Panc1 (cell line): ENCODE results near the gene BRF1. TPM values are rescaled to one million over a fixed set of nuclear protein-coding genes. Genes with fewer than 3 reads are reported as not detected.

Experiments
- ATAC-seq: fragments of 200-7000 bp; cut with Tn5 transposase; 2 replicates; pipeline ENCODE4 v1.9.1; 2020; ENCODE audit warnings: mild to moderate bottlenecking, moderate library complexity
- BruUV-seq: library from RNA; stranded (reverse); fragments of 400-500 nt; replicated peaks from 2 replicates; lab custom pipeline; 2021; lab: Mats Ljungman, UMichigan
- CTCF ChIA-PET: fragments of 300-600 bp; sonication (Branson Sonifier 250); formaldehyde crosslinking; loops from one replicate; lab custom pipeline; 2022; ENCODE audit warnings: antibody characterized with exemption; lab: Charles Lee
- POLR2A ChIA-PET: fragments of 300-600 bp; sonication (Branson Sonifier 250); formaldehyde crosslinking; loops from one replicate; lab custom pipeline; 2022; ENCODE audit warnings: antibody characterized with exemption; lab: Charles Lee
- DNase-seq: peaks from one replicate; pipeline ENCODE4 v3.0.0-alpha.2; 2010; ENCODE audit warnings: low read depth, low spot score
- H3K27ac ChIP-seq: 2 replicates; pipeline ENCODE4 v1.5.1; 2011; ENCODE audit warnings: mild to moderate bottlenecking, low read length, inconsistent platforms
- H3K27me3 ChIP-seq: fragments of 200-500 bp; sonication (Bioruptor generic); 2 replicates; pipeline ENCODE4 v1.6.0; 2014; ENCODE audit warnings: low read length, inconsistent platforms; ENCODE audit not compliant: control insufficient read depth, insufficient read depth
- H3K36me3 ChIP-seq: fragments of 200-500 bp; sonication (Bioruptor generic); 2 replicates; pipeline ENCODE4 v1.5.1; 2014; ENCODE audit warnings: inconsistent platforms, mild to moderate bottlenecking, low read length, moderate library complexity; ENCODE audit not compliant: control insufficient read depth, insufficient read depth
- H3K4me1 ChIP-seq: 2 replicates; pipeline ENCODE4 v1.5.1; 2011; ENCODE audit warnings: inconsistent platforms, mild to moderate bottlenecking, low read length, moderate library complexity; ENCODE audit not compliant: control insufficient read depth, insufficient read depth
- H3K4me3 ChIP-seq, 2 experiments: 2 replicates each; pipeline ENCODE4 v1.5.1; 2011 to 2012; ENCODE audit warnings: low read depth in 2 of 2, low read length in 2 of 2, mild to moderate bottlenecking in 2 of 2, inconsistent platforms in 1 of 2, moderate library complexity in 1 of 2
- H3K9me3 ChIP-seq: fragments of 200-500 bp; sonication (Bioruptor generic); 2 replicates; pipeline ENCODE4 v1.5.1; 2014; ENCODE audit warnings: low read depth, mild to moderate bottlenecking, inconsistent platforms, low read length, moderate library complexity; ENCODE audit not compliant: control insufficient read depth, insufficient read depth
- POLR2AphosphoS5 ChIP-seq: IDR thresholded peaks from 2 replicates; pipeline ENCODE4 v1.6.1; 2012; ENCODE audit warnings: mild to moderate bottlenecking, low read depth, low read length, moderate library complexity
- SIN3A ChIP-seq: IDR thresholded peaks from 2 replicates; pipeline ENCODE4 v1.6.1; 2012; ENCODE audit warnings: low read depth, mild to moderate bottlenecking, low read length, moderate library complexity, borderline replicate concordance; ENCODE audit not compliant: insufficient read depth
- TCF7L2 ChIP-seq: IDR thresholded peaks from 2 replicates; pipeline ENCODE4 v1.6.1; 2011; ENCODE audit warnings: mild to moderate bottlenecking, low read depth, low read length, inconsistent platforms
- in situ Hi-C: cut with HindIII; loops from 2 replicates; pipeline ENCODE4 v1.10.0; 2016; ENCODE audit warnings: low sequenced_read_pairs, low pct_unique_long_range_greater_than_20kb
- intact Hi-C: fragments of 100-400 bp; cut with micrococcal nuclease; formaldehyde crosslinking; loops from one replicate; pipeline ENCODE4 v1.10.0; 2022; ENCODE audit not compliant: unreplicated experiment
- total RNA-seq: library from RNA; stranded (reverse); gene quantifications from one replicate; pipeline ENCODE4 v1.2.1, GENCODE V29; 2021; ENCODE audit not compliant: unreplicated experiment
- TF ChIP-seq, protein P1 (sequence below): fragments of 450-650 bp; IDR thresholded peaks from 2 replicates; pipeline ENCODE4 v1.5.1; 2017; ENCODE audit warnings: mild to moderate bottlenecking
- TF ChIP-seq, protein P2 (sequence below), 2 experiments: IDR thresholded peaks; 2 replicates each; pipeline ENCODE4 v1.6.1; 2011 to 2012; ENCODE audit warnings: low read depth in 2 of 2, control low read depth in 1 of 2, low read length in 1 of 2, mild to moderate bottlenecking in 1 of 2, moderate library complexity in 1 of 2; ENCODE audit not compliant: insufficient read depth in 1 of 2

The BRF1 gene
- total RNA-seq, 1 experiment from 2014 or later = 25.0 TPM

GRCh38 chr14:105283899-105284298 is 16.9 kb downstream of the BRF1 start:
- TF ChIP-seq POLR2AphosphoS5 (no peak), SIN3A (no peak), TCF7L2 (no peak)
- TF ChIP-seq, protein P1, sequence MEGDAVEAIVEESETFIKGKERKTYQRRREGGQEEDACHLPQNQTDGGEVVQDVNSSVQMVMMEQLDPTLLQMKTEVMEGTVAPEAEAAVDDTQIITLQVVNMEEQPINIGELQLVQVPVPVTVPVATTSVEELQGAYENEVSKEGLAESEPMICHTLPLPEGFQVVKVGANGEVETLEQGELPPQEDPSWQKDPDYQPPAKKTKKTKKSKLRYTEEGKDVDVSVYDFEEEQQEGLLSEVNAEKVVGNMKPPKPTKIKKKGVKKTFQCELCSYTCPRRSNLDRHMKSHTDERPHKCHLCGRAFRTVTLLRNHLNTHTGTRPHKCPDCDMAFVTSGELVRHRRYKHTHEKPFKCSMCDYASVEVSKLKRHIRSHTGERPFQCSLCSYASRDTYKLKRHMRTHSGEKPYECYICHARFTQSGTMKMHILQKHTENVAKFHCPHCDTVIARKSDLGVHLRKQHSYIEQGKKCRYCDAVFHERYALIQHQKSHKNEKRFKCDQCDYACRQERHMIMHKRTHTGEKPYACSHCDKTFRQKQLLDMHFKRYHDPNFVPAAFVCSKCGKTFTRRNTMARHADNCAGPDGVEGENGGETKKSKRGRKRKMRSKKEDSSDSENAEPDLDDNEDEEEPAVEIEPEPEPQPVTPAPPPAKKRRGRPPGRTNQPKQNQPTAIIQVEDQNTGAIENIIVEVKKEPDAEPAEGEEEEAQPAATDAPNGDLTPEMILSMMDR = no peak
- TF ChIP-seq, protein P2, sequence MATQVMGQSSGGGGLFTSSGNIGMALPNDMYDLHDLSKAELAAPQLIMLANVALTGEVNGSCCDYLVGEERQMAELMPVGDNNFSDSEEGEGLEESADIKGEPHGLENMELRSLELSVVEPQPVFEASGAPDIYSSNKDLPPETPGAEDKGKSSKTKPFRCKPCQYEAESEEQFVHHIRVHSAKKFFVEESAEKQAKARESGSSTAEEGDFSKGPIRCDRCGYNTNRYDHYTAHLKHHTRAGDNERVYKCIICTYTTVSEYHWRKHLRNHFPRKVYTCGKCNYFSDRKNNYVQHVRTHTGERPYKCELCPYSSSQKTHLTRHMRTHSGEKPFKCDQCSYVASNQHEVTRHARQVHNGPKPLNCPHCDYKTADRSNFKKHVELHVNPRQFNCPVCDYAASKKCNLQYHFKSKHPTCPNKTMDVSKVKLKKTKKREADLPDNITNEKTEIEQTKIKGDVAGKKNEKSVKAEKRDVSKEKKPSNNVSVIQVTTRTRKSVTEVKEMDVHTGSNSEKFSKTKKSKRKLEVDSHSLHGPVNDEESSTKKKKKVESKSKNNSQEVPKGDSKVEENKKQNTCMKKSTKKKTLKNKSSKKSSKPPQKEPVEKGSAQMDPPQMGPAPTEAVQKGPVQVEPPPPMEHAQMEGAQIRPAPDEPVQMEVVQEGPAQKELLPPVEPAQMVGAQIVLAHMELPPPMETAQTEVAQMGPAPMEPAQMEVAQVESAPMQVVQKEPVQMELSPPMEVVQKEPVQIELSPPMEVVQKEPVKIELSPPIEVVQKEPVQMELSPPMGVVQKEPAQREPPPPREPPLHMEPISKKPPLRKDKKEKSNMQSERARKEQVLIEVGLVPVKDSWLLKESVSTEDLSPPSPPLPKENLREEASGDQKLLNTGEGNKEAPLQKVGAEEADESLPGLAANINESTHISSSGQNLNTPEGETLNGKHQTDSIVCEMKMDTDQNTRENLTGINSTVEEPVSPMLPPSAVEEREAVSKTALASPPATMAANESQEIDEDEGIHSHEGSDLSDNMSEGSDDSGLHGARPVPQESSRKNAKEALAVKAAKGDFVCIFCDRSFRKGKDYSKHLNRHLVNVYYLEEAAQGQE (IDR thresholded peaks at IDR 0.05; ENCODE audit: insufficient read depth in 1 of 2, low read depth in 2 of 2, low read length in 1 of 2) = no peak
- in situ Hi-C loops (no loop called here), intact Hi-C loops (loop anchor here (5.0 to 10.0 kb wide), 2 partner anchors 82 to 189 kb away; no protein-coding TSS in a partner anchor)
- H3K27ac ChIP-seq = no peak overlapping the region
- ATAC-seq (no peak), DNase-seq (no peak)
- BruUV-seq = no TSS peak
- no peaks in the 10 kb centered on the region for H3K27me3 ChIP-seq
- H3K4me1 ChIP-seq = no peaks in the 10 kb centered on the region
- POLR2A ChIA-PET = no interaction called here
- H3K36me3 ChIP-seq = no peaks in the 10 kb centered on the region
- H3K4me3 ChIP-seq = no peak overlapping the region
- H3K9me3 ChIP-seq = no peaks in the 10 kb centered on the region
- CTCF ChIA-PET = no interaction called here

- Histone ChIP-seq H3K36me3 (no peaks in the 10 kb centered on the region), H3K9me3 (no peaks in the 10 kb centered on the region), H3K4me3 (no peak overlapping the region), H3K27ac (no peak overlapping the region), H3K27me3 (no peaks in the 10 kb centered on the region), H3K4me1 (no peaks in the 10 kb centered on the region)
- DNase-seq (no peak), ATAC-seq (no peak)
- intact Hi-C loops = loop anchor here (5.0 to 10.0 kb wide), 2 partner anchors 81 to 188 kb away; no protein-coding TSS in a partner anchor
- POLR2A ChIA-PET = no interaction called here
- CTCF ChIA-PET = no interaction called here
- no TSS peak for BruUV-seq
- TF ChIP-seq, protein P1 = no peak
- TF ChIP-seq, protein P2 (IDR thresholded peaks at IDR 0.05; ENCODE audit: insufficient read depth in 1 of 2, low read depth in 2 of 2, low read length in 1 of 2) = no peak
- TF ChIP-seq TCF7L2 (no peak), POLR2AphosphoS5 (no peak), SIN3A (no peak)
- in situ Hi-C loops = no loop called here
These were observed 17.8 kb downstream of the BRF1 start for GRCh38 chr14:105283028-105283427.
